ENCODE data around the gene MAP3K10.

The MAP3K10 gene

DNA sequence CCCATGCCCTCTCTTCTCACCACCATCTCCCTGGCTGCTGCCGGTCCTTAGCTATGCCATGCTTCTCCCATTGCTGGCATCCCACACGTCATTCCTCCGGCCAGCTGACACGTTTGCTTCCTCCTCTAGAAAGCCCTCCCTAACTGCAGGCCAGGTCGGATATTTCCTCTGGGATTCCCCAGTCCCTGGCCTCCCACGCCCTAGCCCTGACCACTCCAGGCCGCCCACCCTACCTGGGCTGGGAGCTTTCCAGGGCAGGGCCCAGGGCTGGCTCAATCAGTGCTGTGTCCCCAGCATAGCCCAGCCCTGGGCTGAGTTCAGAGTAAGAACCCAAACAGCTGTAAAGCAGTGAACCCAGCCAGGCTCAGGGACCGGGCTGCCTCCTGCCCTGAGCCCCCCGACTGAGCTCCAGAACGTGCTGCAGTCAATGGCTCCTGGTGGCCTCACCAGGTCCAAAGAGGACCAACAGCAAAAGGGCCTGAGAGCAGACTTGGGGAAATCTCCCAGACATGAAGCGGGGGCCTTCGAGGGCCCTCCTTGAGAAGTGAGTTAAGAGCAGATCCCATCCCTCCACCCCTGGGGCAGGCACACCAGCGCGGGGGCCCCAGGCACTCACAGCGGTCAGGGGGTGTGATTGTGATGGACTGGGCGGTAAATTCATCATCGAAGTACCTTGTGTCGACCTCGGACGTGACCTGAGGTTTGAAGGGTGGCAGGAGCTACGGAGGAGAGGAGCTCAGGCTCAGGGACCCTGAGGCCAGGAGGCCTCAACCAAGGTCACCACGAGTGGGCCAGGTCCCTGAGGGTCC lies 43.4 kb downstream of the MAP3K10 start:
- no peak for DNase-seq

- DNase-seq = no peak
These were observed 44.2 kb downstream of the MAP3K10 start for GRCh38 chr19:40235238-40236025.

- no peak for DNase-seq
These were observed 44.8 kb downstream of the MAP3K10 start for GRCh38 chr19:40236026-40236355.

DNA sequence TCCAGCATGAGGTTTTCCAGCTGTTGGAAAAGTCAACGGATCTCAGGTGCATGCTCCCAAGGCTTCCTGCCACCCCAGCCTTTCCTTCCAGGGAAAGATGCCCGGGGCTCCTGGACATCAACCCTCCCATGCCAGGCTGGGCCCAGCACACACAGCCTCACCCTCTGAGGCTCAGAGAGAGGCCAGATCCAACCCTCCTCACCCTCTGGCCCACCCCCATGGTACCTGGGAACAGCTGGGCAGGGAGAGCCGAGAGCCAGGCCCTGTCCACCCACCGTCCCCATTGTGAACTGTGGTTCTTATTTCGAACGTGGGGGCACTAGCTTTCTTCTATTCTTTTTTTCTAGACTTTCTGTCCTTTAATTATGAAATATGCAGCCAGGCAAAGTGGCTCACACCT lies 45.1 kb downstream of the MAP3K10 start:
- no peak for DNase-seq

DNA sequence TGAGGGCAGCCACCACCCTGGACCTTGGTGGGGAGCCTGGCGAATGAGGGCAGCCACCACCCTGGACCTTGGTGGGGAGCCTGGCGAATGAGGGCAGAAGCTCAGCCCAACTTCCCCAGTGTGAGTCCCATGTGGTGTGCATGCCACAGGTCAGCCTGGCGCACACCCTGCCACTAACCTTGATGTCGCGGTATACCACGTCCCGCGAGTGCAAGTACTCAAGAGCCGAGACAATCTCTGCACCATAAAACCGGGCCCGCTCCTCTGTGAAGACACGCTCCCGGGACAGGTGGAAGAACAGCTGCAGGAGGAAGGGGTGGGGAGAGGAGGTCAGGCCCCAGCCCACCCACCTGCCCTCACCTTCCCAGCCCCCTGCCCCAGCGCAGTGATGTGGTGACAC lies 46.6 kb downstream of the MAP3K10 start:
- DNase-seq = no peak

DNA sequence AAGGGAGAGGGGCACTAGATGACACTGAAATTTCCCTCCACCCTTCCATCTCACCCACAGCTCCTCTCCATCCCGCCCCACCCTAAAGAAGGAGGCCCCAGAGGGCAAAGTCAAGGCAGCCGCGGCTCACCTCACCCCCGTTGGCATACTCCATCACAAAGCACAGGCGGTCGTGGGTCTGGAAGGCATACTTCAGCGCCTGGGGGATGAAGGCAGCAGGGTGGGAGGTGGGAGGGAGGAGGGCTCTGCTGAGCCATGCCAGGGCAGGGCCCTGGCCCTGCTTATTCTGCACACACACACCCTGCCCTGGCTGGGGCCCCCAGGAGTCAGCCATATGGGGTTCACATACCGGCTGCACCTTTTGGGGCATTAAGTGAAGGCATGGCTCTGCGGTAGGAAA lies 47.5 kb downstream of the MAP3K10 start:
- DNase-seq = no peak

DNA sequence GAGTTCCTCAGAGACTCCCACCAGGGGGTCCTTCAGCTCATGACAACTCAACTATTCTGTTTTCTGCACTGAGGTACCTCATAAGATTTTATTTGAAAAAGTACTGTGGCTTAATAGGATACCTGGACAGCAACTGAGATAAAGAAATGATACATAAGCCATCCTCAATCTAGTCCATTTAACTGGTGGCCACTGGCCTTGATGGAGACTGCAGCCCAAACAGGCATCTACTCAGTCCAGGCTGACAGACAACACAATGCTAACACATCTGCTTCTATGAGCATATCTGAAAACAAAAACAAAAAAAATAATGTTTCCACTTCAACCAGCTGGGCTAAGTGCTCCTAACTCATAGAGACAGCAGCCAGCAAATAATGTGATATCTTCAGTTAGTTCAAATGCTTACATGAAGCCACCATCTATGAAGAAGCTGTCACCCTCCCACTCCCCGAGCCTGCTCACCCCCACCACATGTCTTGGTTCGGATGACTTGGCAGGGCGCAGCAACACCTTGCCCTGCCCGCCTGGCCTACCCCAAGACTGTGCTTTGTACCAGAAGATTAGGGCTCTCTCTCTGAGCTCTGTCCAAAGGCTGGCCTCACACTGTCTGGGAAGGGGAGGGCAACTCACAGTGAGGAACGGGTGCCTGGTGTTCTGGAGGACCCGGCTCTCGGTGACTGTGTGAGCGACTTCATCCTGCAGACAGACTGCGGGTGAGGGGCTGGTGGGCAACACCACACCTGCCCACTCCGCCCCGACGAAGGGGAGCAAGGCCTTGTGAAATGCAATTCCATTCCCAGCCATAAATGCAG lies 48.4 kb downstream of the MAP3K10 start:
- no peak for DNase-seq

DNA sequence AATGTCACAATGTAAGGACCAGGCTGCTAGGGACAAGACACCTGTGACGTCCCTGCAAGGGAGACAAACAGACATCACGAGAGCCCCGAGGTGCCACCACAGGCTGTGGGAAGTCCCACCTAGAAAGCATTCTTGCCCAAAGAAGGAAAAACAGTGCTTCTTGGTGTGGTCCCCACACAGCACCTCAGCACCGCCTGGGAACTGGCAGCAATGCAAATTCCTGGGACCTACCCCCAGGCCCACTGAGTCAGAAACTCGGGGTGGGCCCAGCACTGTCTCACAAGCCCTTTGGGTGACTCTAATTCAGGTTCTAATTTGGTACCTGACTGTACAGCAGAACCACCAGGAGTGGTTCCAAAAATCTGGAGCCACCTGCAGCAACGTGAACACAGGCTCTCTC lies 49.1 kb downstream of the MAP3K10 start:
- DNase-seq = no peak

GRCh38 chr19:40241125-40241808 lies 50.0 kb downstream of the MAP3K10 start:
- no peak for DNase-seq

- DNase-seq = no peak
These were observed 50.7 kb downstream of the MAP3K10 start for GRCh38 chr19:40241809-40242384.

- no peak for DNase-seq
These were observed 51.3 kb downstream of the MAP3K10 start for GRCh38 chr19:40242480-40242879.

DNA sequence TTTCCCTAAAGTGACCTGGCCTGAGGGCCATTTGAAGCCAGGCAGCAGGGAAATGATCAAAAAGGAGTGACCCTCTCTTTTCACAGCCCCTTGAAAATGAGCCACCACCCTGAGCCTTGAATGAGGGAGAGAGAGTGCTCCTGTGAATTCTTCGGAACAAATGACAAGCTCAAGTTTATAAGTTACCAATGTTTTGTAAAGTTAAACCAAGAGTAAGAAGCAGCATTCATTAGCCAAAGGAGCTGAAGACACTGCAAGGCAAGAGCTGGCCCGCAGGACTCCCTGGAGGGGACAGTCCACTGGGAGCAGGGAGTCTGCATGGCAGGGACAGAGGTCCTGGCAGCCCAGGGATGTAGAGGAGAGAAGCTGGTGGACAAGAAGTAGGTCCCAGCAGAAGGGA lies 52.0 kb downstream of the MAP3K10 start:
- DNase-seq = no peak

DNA sequence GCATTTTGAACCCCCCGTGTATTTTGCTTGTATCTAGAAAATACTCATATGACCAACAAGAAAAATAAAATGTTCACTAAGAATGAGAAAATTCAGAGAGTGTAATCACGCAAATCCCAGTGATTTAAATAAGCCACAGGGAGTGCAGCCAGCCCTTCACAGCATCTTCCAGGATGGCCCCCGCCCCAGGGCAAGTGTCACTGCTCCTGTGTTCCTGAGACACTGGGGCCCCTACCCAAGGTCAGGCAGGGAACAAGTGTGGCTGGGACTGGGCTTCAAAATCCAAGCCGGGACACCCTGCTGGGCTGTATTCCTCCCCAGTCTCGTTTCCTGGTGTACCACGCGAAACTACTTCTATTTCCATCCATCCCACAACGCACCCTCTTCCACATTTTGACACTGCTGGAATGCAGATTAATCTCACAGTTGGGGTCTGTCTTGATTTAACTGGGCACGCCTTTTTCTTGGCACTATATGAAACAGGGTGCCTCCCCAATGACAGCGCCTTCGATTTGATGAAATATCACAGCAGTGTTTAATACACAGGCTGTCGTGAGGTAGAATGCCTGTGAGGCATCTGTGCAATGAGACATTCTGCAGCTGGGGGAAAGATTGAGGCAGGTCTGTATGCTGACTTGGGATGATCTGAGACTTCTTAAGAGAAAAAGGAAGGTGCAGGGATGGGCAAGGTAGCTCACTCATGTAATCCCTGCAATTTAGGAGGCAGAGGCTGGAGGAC lies 53.5 kb downstream of the MAP3K10 start:
- DNase-seq = no peak

DNA sequence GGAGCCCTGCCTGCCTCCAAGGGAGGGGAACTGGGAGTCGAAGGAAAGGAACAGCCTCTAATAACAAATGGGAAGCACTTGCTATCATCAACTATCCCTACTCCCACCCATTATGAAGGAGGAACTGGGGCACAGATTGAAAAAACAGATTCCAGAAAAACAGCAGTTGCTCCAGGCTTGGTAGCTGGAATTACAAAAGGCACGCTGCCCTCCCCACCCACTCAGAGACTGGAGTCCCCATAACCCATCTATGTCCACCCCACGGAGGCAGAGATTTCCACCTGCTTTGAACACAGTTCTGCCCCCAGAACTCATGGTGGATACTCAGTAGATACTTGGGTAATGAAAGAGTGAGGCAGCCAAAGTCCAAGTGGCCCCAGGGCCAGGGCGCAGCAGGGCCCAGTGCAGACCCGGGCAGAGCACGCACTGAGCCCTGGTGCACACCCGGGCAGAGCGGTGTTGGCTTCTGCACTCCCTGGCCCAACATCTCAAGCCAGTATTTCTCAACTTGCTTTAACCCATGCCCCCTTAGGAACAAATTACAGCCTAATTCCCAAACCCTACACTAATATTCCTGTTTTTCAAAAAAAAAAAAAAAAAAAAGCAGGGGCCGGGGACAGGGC lies 54.4 kb downstream of the MAP3K10 start:
- DNase-seq = no peak

- DNase-seq = no peak
These were observed 55.3 kb downstream of the MAP3K10 start for GRCh38 chr19:40246292-40247073.

DNA sequence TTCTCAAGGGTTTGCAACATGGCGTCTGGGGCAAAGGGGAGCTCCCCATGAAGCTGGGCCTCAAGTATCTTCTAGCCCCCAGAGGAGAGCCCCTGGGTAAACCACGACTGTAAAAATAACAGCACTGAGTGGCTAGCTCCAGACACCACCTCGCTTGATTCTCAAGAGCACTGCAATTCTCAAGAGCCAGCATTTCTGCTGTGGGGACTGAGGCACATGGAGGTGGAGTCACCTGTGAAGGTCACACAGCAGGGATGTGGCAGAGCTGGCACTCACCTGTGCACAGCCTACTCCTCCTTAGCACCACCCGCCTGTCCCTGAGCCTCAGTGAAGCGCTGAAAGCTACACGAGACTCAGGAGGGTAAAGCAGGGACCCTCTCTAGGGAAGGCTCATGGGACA lies 56.0 kb downstream of the MAP3K10 start:
- DNase-seq = no peak

- DNase-seq = no peak
These were observed 56.6 kb downstream of the MAP3K10 start for GRCh38 chr19:40247735-40248262.

GRCh38 chr19:40249201-40249600 lies 58.0 kb downstream of the MAP3K10 start:
- no peak for DNase-seq

- DNase-seq = no peak
These were observed 58.6 kb downstream of the MAP3K10 start for GRCh38 chr19:40249781-40250180.

DNA sequence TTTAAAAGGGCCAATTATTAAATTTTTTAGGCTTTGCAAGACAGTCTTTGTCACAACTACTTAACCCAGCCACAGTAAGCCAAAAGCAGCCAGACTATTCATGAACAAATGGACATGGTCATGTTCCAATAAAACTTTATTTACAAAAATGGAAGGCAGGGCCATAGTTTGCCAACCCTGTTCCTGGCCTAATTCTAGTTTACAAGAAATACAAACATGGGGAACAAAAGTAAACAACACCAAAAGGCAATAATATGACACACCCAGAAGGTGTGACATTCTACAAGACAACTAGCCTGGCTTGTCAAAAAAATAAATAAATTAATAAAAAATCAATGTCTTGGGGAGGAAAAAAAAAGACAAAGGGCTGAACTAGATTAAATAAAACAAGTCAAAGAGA lies 60.0 kb downstream of the MAP3K10 start:
- no peak for DNase-seq
